ENCODE measurements around the gene PLOD1. TPM values are rescaled to one million over a fixed set of nuclear protein-coding genes. Genes with fewer than 3 reads are reported as not detected.

Gene PLOD1
- total RNA-seq: 100 to 1,000 TPM in 1 of 4 donors, 10 to 100 TPM in 3; 64.4 to 107 (median 80.8) TPM

- TF ChIP-seq CTCF (IDR thresholded peaks at IDR 0.05): no peak
- TF ChIP-seq POLR2A (IDR thresholded peaks at IDR 0.05): peak in 1 of 2 donors; percentile 87
- peaks cover 3 to 37% of the 10 kb centered on the region in 2 donors for H3K4me1 ChIP-seq
- H3K27ac ChIP-seq: peak within 1 kb of the TSS; percentile 78 to 92 (median 80)
- H3K36me3 ChIP-seq: no peaks in the 10 kb centered on the region
- peak within 1 kb of the TSS; percentile 29 to 93 (median 47) for H3K4me3 ChIP-seq (replicated peaks in 1 of 3)
- peak; percentile 85 to 89 for DNase-seq
- no peaks in the 10 kb centered on the region for H3K9me3 ChIP-seq
- no peaks in the 10 kb centered on the region for H3K27me3 ChIP-seq
- WGBS, 2 donors: 1 to 3% methylated on average over 14 to 15 of the region's 55 CpGs
- intact Hi-C loops (cut with DNase I): loop anchor here (5.0 kb wide), 1 partner anchor 43 kb away; no protein-coding TSS in a partner anchor
Measured at GRCh38 chr1:11934302-11935056, at the start of gene PLOD1. PLOD1 (plus strand) TSS chr1:11934717; CDS start chr1:11934780, 63 bp downstream.

GRCh38 chr1:11885916-11886315, 48.6 kb upstream of the PLOD1 start:
- H3K36me3 ChIP-seq: no peaks in the 10 kb centered on the region
- peak overlapping the region in 1 of 3 donors; percentile 53 for H3K27ac ChIP-seq
- peaks cover 7 to 11% of the 10 kb centered on the region in 2 donors for H3K4me1 ChIP-seq
- no peaks in the 10 kb centered on the region for H3K9me3 ChIP-seq
- H3K27me3 ChIP-seq: no peaks in the 10 kb centered on the region
- intact Hi-C loops (cut with DNase I): no loop called here
- DNase-seq: no peak
- H3K4me3 ChIP-seq (replicated peaks in 1 of 3): no peak overlapping the region
- WGBS, 2 donors: 68 to 73% methylated on average over 6 of the region's 6 CpGs
- TF ChIP-seq POLR2A (IDR thresholded peaks at IDR 0.05): no peak
- no peak for TF ChIP-seq CTCF (IDR thresholded peaks at IDR 0.05)

- Histone ChIP-seq H3K27ac (no peak overlapping the region), H3K4me1 (peaks cover 0 to 4% of the 10 kb centered on the region in 2 donors), H3K36me3 (no peaks in the 10 kb centered on the region), H3K27me3 (no peaks in the 10 kb centered on the region), H3K9me3 (no peaks in the 10 kb centered on the region), H3K4me3 (replicated peaks in 1 of 3) (no peak overlapping the region)
- TF ChIP-seq CTCF (IDR thresholded peaks at IDR 0.05) (no peak), POLR2A (IDR thresholded peaks at IDR 0.05) (no peak)
- DNase-seq: peak in 1 of 2 donors; percentile 30
- 81 to 88% methylated on average over 7 to 19 of the region's 19 CpGs for WGBS, 2 donors
- intact Hi-C loops (cut with DNase I): no loop called here
Measured at GRCh38 chr1:11886986-11887665, 47.4 kb upstream of the PLOD1 start.

- intact Hi-C loops (cut with DNase I): no loop called here
- no peak for DNase-seq
- Histone ChIP-seq H3K27me3 (no peaks in the 10 kb centered on the region), H3K4me3 (replicated peaks in 1 of 3) (no peak overlapping the region), H3K9me3 (no peaks in the 10 kb centered on the region), H3K27ac (no peak overlapping the region), H3K36me3 (no peaks in the 10 kb centered on the region), H3K4me1 (peaks cover 0 to 4% of the 10 kb centered on the region in 2 donors)
- no peak for TF ChIP-seq CTCF (IDR thresholded peaks at IDR 0.05)
- WGBS, 2 donors: 91% methylated on average over 6 to 7 of the region's 7 CpGs
Measured at GRCh38 chr1:11887666-11888007, 46.9 kb upstream of the PLOD1 start.

All from thyroid gland (tissue), 4 donors.